ENCODE results near the gene RAB8B.
A peak's percentile ranks its signal among the peaks of the same experiment; 100 is the strongest.

RAB8B gene

DNA sequence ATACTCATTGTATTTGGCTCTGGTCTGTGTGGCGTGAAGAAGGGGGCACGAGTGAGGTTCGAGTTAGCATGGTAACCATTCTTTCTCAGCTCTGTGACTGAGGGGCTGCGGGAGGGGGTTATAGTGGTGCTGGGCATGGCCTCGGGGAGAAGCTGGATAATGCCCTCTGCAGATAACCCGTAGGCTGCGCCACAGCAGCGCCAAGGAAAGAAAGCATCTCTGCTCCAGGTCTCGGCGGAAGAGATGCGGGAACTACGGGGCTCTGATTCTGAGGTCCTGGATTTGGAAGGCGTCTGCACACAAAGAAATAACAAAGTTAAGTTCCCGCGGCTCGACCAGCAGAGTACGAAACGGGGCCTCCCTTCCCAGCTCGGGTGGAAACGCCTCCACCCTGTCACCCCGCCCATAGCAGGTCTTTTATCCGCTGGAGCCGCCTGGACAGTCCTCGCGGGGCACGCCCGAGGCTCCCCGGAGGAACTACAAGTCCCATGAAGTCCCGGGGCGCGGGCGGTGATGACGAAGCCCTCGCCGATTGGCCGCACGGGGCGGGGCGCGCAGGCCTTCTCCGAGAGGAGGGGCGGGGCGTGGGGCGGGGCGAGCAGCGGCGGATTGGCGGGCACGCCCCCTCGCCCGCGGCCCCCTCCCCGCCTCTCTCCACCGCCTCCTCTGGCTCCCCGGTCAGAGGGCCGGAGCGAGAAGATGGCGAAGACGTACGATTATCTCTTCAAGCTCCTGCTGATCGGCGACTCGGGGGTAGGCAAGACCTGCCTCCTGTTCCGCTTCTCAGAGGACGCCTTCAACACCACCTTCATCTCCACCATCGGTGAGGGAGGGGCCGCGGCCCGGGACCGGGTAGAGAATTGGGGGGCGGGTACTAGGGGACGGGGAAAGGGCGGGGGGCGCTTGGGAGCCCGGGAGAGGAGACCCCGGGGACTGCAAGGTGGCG, at the start of gene RAB8B (continued):
- TF ChIP-seq, protein P1, sequence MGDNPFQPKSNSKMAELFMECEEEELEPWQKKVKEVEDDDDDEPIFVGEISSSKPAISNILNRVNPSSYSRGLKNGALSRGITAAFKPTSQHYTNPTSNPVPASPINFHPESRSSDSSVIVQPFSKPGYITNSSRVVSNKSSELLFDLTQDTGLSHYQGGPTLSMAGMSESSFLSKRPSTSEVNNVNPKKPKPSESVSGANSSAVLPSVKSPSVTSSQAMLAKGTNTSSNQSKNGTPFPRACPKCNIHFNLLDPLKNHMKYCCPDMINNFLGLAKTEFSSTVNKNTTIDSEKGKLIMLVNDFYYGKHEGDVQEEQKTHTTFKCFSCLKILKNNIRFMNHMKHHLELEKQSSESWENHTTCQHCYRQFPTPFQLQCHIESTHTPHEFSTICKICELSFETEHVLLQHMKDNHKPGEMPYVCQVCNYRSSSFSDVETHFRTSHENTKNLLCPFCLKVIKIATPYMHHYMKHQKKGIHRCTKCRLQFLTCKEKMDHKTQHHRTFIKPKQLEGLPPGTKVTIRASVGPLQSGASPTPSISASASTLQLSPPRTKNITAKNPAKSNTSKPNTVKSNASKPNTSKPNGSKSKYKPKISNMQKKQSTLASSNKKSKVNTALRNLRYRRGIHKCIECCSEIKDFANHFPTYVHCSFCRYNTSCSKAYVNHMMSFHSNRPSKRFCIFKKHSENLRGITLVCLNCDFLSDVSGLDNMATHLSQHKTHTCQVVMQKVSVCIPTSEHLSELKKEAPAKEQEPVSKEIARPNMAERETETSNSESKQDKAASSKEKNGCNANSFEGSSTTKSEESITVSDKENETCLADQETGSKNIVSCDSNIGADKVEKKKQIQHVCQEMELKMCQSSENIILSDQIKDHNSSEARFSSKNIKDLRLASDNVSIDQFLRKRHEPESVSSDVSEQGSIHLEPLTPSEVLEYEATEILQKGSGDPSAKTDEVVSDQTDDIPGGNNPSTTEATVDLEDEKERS (tag by site-specific recombination; IDR thresholded peaks at IDR 0.05) = no peak
- TF ChIP-seq SP2 (tag by site-specific recombination; IDR thresholded peaks at IDR 0.05) (peak; percentile 74), ZNF600 (tag by site-specific recombination; IDR thresholded peaks at IDR 0.05) (0 out of 2 replicates have a peak, but pooled peaks have one; percentile 38), ZNF76 (tag by site-specific recombination; IDR thresholded peaks at IDR 0.05; ENCODE audit: borderline replicate concordance, low read depth) (peak; percentile 81), ZNF473 (tag by site-specific recombination; IDR thresholded peaks at IDR 0.05) (no peak), ZNF26 (tag by site-specific recombination; IDR thresholded peaks at IDR 0.05) (no peak), ZXDB (tag by site-specific recombination; IDR thresholded peaks at IDR 0.05) (peak; percentile 98), ZBTB26 (tag by site-specific recombination; optimal IDR thresholded peaks at IDR 0.05) (peak; percentile 49), ZNF514 (tag by site-specific recombination; IDR thresholded peaks at IDR 0.05) (no peak), ZNF549 (tag by site-specific recombination; IDR thresholded peaks at IDR 0.05) (no peak), ZNF585B (tag by site-specific recombination; IDR thresholded peaks at IDR 0.05) (peak; percentile 35; the same call in 1 of the 2 replicates), SP3 (tag by site-specific recombination; IDR thresholded peaks at IDR 0.05) (peak; percentile 71), ZNF10 (tag by site-specific recombination; IDR thresholded peaks at IDR 0.05) (no peak), ZBTB17 (tag by site-specific recombination; IDR thresholded peaks at IDR 0.05) (peak; percentile 44), ZBTB20 (tag by site-specific recombination; IDR thresholded peaks at IDR 0.05) (peak; percentile 61; the same call in 1 of the 2 replicates), ZBTB49 (tag by site-specific recombination; IDR thresholded peaks at IDR 0.05; ENCODE audit: low read depth) (no peak), ZNF670 (tag by site-specific recombination; IDR thresholded peaks at IDR 0.05; ENCODE audit: low read depth) (no peak)
- TF ChIP-seq, protein P2, sequence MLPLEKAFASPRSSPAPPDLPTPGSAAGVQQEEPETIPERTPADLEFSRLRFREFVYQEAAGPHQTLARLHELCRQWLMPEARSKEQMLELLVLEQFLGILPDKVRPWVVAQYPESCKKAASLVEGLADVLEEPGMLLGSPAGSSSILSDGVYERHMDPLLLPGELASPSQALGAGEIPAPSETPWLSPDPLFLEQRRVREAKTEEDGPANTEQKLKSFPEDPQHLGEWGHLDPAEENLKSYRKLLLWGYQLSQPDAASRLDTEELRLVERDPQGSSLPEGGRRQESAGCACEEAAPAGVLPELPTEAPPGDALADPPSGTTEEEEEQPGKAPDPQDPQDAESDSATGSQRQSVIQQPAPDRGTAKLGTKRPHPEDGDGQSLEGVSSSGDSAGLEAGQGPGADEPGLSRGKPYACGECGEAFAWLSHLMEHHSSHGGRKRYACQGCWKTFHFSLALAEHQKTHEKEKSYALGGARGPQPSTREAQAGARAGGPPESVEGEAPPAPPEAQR (tag by site-specific recombination; IDR thresholded peaks at IDR 0.05) = no peak
- TF ChIP-seq, protein P3, sequence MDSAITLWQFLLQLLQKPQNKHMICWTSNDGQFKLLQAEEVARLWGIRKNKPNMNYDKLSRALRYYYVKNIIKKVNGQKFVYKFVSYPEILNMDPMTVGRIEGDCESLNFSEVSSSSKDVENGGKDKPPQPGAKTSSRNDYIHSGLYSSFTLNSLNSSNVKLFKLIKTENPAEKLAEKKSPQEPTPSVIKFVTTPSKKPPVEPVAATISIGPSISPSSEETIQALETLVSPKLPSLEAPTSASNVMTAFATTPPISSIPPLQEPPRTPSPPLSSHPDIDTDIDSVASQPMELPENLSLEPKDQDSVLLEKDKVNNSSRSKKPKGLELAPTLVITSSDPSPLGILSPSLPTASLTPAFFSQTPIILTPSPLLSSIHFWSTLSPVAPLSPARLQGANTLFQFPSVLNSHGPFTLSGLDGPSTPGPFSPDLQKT (IDR thresholded peaks at IDR 0.05; ENCODE audit: borderline replicate concordance, low read depth, low read length) = no peak
- TF ChIP-seq, protein P4, sequence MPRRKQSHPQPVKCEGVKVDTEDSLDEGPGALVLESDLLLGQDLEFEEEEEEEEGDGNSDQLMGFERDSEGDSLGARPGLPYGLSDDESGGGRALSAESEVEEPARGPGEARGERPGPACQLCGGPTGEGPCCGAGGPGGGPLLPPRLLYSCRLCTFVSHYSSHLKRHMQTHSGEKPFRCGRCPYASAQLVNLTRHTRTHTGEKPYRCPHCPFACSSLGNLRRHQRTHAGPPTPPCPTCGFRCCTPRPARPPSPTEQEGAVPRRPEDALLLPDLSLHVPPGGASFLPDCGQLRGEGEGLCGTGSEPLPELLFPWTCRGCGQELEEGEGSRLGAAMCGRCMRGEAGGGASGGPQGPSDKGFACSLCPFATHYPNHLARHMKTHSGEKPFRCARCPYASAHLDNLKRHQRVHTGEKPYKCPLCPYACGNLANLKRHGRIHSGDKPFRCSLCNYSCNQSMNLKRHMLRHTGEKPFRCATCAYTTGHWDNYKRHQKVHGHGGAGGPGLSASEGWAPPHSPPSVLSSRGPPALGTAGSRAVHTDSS (tag by site-specific recombination; IDR thresholded peaks at IDR 0.05) = no peak
- TF ChIP-seq, protein P5, sequence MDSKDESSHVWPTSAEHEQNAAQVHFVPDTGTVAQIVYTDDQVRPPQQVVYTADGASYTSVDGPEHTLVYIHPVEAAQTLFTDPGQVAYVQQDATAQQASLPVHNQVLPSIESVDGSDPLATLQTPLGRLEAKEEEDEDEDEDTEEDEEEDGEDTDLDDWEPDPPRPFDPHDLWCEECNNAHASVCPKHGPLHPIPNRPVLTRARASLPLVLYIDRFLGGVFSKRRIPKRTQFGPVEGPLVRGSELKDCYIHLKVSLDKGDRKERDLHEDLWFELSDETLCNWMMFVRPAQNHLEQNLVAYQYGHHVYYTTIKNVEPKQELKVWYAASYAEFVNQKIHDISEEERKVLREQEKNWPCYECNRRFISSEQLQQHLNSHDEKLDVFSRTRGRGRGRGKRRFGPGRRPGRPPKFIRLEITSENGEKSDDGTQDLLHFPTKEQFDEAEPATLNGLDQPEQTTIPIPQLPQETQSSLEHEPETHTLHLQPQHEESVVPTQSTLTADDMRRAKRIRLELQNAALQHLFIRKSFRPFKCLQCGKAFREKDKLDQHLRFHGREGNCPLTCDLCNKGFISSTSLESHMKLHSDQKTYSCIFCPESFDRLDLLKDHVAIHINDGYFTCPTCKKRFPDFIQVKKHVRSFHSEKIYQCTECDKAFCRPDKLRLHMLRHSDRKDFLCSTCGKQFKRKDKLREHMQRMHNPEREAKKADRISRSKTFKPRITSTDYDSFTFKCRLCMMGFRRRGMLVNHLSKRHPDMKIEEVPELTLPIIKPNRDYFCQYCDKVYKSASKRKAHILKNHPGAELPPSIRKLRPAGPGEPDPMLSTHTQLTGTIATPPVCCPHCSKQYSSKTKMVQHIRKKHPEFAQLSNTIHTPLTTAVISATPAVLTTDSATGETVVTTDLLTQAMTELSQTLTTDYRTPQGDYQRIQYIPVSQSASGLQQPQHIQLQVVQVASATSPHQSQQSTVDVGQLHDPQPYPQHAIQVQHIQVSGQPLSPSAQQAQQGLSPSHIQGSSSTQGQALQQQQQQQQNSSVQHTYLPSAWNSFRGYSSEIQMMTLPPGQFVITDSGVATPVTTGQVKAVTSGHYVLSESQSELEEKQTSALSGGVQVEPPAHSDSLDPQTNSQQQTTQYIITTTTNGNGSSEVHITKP (tag by site-specific recombination; IDR thresholded peaks at IDR 0.05) = peak; percentile 46; the same call in 1 of the 2 replicates
